SW480 (cell line): Measurements from ENCODE around the gene COPS8.

Source experiments
- DNase-seq: peaks from one replicate; pipeline ENCODE4 v3.0.0-alpha.2; 2016; ENCODE audit warnings: low spot score

The COPS8 gene

GRCh38 chr2:237131749-237132533, 46.3 kb downstream of the COPS8 start:
- DNase-seq = no peak

- no peak for DNase-seq
Measured at GRCh38 chr2:237132799-237133198, 47.1 kb downstream of the COPS8 start.

- DNase-seq = no peak
Measured at GRCh38 chr2:237134321-237135230, 48.9 kb downstream of the COPS8 start.

GRCh38 chr2:237136824-237137223, 51.1 kb downstream of the COPS8 start:
- no peak for DNase-seq

- DNase-seq = no peak
Measured at GRCh38 chr2:237137626-237138323, 52.1 kb downstream of the COPS8 start.

GRCh38 chr2:237139123-237139675, 53.5 kb downstream of the COPS8 start:
- DNase-seq = no peak

- DNase-seq = no peak
Measured at GRCh38 chr2:237140689-237141285, 55.1 kb downstream of the COPS8 start.

GRCh38 chr2:237141571-237142051, 55.9 kb downstream of the COPS8 start:
- no peak for DNase-seq

GRCh38 chr2:237143118-237143517, 57.4 kb downstream of the COPS8 start:
- DNase-seq = no peak

- DNase-seq = no peak
Measured at GRCh38 chr2:237143676-237144440, 58.2 kb downstream of the COPS8 start.

GRCh38 chr2:237144516-237144915, 58.8 kb downstream of the COPS8 start:
- DNase-seq = no peak

- DNase-seq = no peak
Measured at GRCh38 chr2:237147317-237147716, 61.6 kb downstream of the COPS8 start.

GRCh38 chr2:237148624-237149023, 62.9 kb downstream of the COPS8 start:
- DNase-seq = no peak

GRCh38 chr2:237149425-237149824, 63.7 kb downstream of the COPS8 start:
- DNase-seq = peak; percentile 31
